H9 (cell line): Measurements from ENCODE around the gene OTUB1. TPM values are rescaled to one million over a fixed set of nuclear protein-coding genes. Genes with fewer than 3 reads are reported as not detected.
A peak's percentile ranks its signal among the peaks of the same experiment; 100 is the strongest.

Source experiments
- DNase-seq: peaks from one replicate; pipeline ENCODE4 v3.0.0-alpha.2; 2017
- H2AFZ ChIP-seq: one replicate; pipeline ENCODE4 v1.6.1; 2013; ENCODE audit warnings: mild to moderate bottlenecking, low read length, control low read depth, moderate library complexity
- H2AK5ac ChIP-seq: 2 replicates; pipeline ENCODE4 v1.6.1; 2013; ENCODE audit warnings: low read length, control low read depth, mixed read lengths; ENCODE audit not compliant: insufficient read length
- H2BK120ac ChIP-seq: one replicate; pipeline ENCODE4 v1.6.1; 2013; ENCODE audit warnings: low read depth, mild to moderate bottlenecking, low read length, control low read depth, inconsistent platforms; ENCODE audit not compliant: poor library complexity, severe bottlenecking
- H2BK12ac ChIP-seq: 2 replicates; pipeline ENCODE4 v1.6.1; 2013; ENCODE audit warnings: low read length, control low read depth, mixed read lengths, low read depth; ENCODE audit not compliant: insufficient read length
- H2BK15ac ChIP-seq: 2 replicates; pipeline ENCODE4 v1.6.1; 2013; ENCODE audit warnings: low read depth, low read length, control low read depth
- H2BK20ac ChIP-seq: one replicate; pipeline ENCODE4 v1.6.1; 2013; ENCODE audit warnings: low read depth, mild to moderate bottlenecking, low read length, control low read depth, inconsistent platforms; ENCODE audit not compliant: poor library complexity, severe bottlenecking
- H2BK5ac ChIP-seq: 2 replicates; pipeline ENCODE4 v1.6.1; 2013; ENCODE audit warnings: low read length, control low read depth, mixed read lengths; ENCODE audit not compliant: insufficient read length
- H3K14ac ChIP-seq: 2 replicates; pipeline ENCODE4 v1.6.1; 2013; ENCODE audit warnings: low read length, control low read depth; ENCODE audit not compliant: insufficient read depth
- H3K18ac ChIP-seq: 2 replicates; pipeline ENCODE4 v1.6.1; 2013; ENCODE audit warnings: low read depth, mild to moderate bottlenecking, mixed read lengths, low read length, control low read depth; ENCODE audit not compliant: insufficient read length
- H3K23ac ChIP-seq: 2 replicates; pipeline ENCODE4 v1.6.1; 2013; ENCODE audit warnings: low read length, control low read depth, mixed read lengths, low read depth; ENCODE audit not compliant: insufficient read length
- H3K23me2 ChIP-seq: 2 replicates; pipeline ENCODE4 v1.6.1; 2013; ENCODE audit warnings: low read depth, mild to moderate bottlenecking, mixed read lengths, low read length, control low read depth; ENCODE audit not compliant: insufficient read length, poor library complexity, severe bottlenecking
- H3K27ac ChIP-seq: 2 replicates; pipeline ENCODE4 v1.5.1; 2013; ENCODE audit warnings: low read length, control low read depth, mixed read lengths, low read depth; ENCODE audit not compliant: insufficient read length
- H3K27me3 ChIP-seq: 2 replicates; pipeline ENCODE4 v1.6.1; 2013; ENCODE audit warnings: low read length, control low read depth, inconsistent platforms; ENCODE audit not compliant: insufficient read depth
- H3K4ac ChIP-seq: 2 replicates; pipeline ENCODE4 v1.6.1; 2013; ENCODE audit warnings: low read depth, mild to moderate bottlenecking, control low read depth, inconsistent platforms, low read length, moderate library complexity
- H3K4me1 ChIP-seq: 2 replicates; pipeline ENCODE4 v1.6.1; 2013; ENCODE audit warnings: low read length, control low read depth, inconsistent platforms; ENCODE audit not compliant: insufficient read depth
- H3K4me2 ChIP-seq: 2 replicates; pipeline ENCODE4 v1.6.1; 2013; ENCODE audit warnings: low read length, control low read depth, mixed read lengths; ENCODE audit not compliant: insufficient read length, insufficient read depth
- H3K56ac ChIP-seq: 2 replicates; pipeline ENCODE4 v1.6.1; 2013; ENCODE audit warnings: low read depth, mild to moderate bottlenecking, mixed read lengths, low read length, control low read depth; ENCODE audit not compliant: insufficient read length
- H3K79me1 ChIP-seq: 2 replicates; pipeline ENCODE4 v1.6.1; 2013; ENCODE audit warnings: low read depth, mild to moderate bottlenecking, moderate library complexity, low read length, control low read depth, inconsistent platforms; ENCODE audit not compliant: insufficient read depth, poor library complexity, severe bottlenecking
- H3K79me2 ChIP-seq: 2 replicates; pipeline ENCODE4 v1.6.1; 2013; ENCODE audit warnings: low read length, control low read depth, inconsistent platforms; ENCODE audit not compliant: insufficient read depth
- H3K9ac ChIP-seq: 2 replicates; pipeline ENCODE4 v1.6.1; 2013; ENCODE audit warnings: low read length, control low read depth, mixed read lengths; ENCODE audit not compliant: insufficient read length; ENCODE audit errors: extremely low read depth
- H3K9me3 ChIP-seq: one replicate; pipeline ENCODE4 v1.6.1; 2013; ENCODE audit warnings: low read depth, low read length, inconsistent platforms; ENCODE audit not compliant: control insufficient read depth
- H3T11ph ChIP-seq: one replicate; pipeline ENCODE4 v1.6.1; 2013; ENCODE audit warnings: mild to moderate bottlenecking, low read length, control low read depth, inconsistent platforms
- H4K20me1 ChIP-seq: one replicate; pipeline ENCODE4 v1.6.1; 2013; ENCODE audit not compliant: control insufficient read depth, insufficient read length, insufficient read depth
- H4K5ac ChIP-seq: 2 replicates; pipeline ENCODE4 v1.6.1; 2013; ENCODE audit warnings: low read depth, mild to moderate bottlenecking, mixed read lengths, low read length, control low read depth; ENCODE audit not compliant: insufficient read length
- H4K8ac ChIP-seq: replicated peaks from 2 replicates; pipeline ENCODE4 v1.6.1; 2013; ENCODE audit warnings: low read length, control low read depth, mixed read lengths, low read depth; ENCODE audit not compliant: insufficient read length
- H4K91ac ChIP-seq: 2 replicates; pipeline ENCODE4 v1.6.1; 2013; ENCODE audit warnings: low read depth, mild to moderate bottlenecking, moderate library complexity, mixed read lengths, low read length, control low read depth; ENCODE audit not compliant: insufficient read length
- H3K27ac Mint-ChIP-seq, 3 experiments: 2 replicates in 2 of 3; 3 replicates in 1 of 3; pipeline ENCODE4 v1.8.0; 2020 to 2021; ENCODE audit warnings: mixed read lengths in 3 of 3, mild to moderate bottlenecking in 1 of 3, moderate library complexity in 1 of 3
- H3K27me3 Mint-ChIP-seq: 2 replicates; pipeline ENCODE4 v1.8.0; 2021; ENCODE audit warnings: low read depth, mild to moderate bottlenecking, moderate library complexity, mixed read lengths
- H3K36me3 Mint-ChIP-seq, 3 experiments: 2 replicates in 2 of 3; 3 replicates in 1 of 3; pipeline ENCODE4 v1.8.0; 2020 to 2021; ENCODE audit warnings: low read depth in 3 of 3, mixed read lengths in 3 of 3; ENCODE audit not compliant: insufficient read depth in 1 of 3
- H3K4me1 Mint-ChIP-seq, 2 experiments: 2 replicates each; pipeline ENCODE4 v1.8.0; 2020; ENCODE audit warnings: mixed read lengths in 2 of 2
- H3K4me3 Mint-ChIP-seq, 2 experiments: 2 replicates in 1 of 2; 3 replicates in 1 of 2; pipeline ENCODE4 v1.8.0; 2020 to 2021; ENCODE audit warnings: mild to moderate bottlenecking in 2 of 2, mixed read lengths in 2 of 2, moderate library complexity in 1 of 2
- H3K9me3 Mint-ChIP-seq, 2 experiments: 2 replicates in 1 of 2; 3 replicates in 1 of 2; pipeline ENCODE4 v1.8.0; 2020; ENCODE audit warnings: mild to moderate bottlenecking in 2 of 2, mixed read lengths in 2 of 2, moderate library complexity in 1 of 2
- WGBS: extraction: QIAGEN DNeasy Blood & Tissue Kit; methylation state at CpG from one replicate; pipeline ENCODE4 v1.1.7; 2013; ENCODE audit warnings: missing lambda C conversion rate, low lambda C conversion rate, mixed read lengths; ENCODE audit not compliant: insufficient read length; ENCODE audit errors: extremely low coverage; 5-methylcytosine and 5-hydroxymethylcytosine counted together
- total RNA-seq: library from RNA; stranded (reverse); gene quantifications from 2 replicates; pipeline ENCODE4 v1.2.1, GENCODE V29; 2021
- TF ChIP-seq, protein P1 (sequence below): fragments of 200-600 bp; sonication (generic); conservative IDR thresholded peaks from 3 replicates; pipeline ENCODE4 v1.8.0; 2021; ENCODE audit warnings: antibody characterized with exemption, mild to moderate bottlenecking

Gene OTUB1
- total RNA-seq, 1 experiment from 2014 or later, result 114 TPM

DNA sequence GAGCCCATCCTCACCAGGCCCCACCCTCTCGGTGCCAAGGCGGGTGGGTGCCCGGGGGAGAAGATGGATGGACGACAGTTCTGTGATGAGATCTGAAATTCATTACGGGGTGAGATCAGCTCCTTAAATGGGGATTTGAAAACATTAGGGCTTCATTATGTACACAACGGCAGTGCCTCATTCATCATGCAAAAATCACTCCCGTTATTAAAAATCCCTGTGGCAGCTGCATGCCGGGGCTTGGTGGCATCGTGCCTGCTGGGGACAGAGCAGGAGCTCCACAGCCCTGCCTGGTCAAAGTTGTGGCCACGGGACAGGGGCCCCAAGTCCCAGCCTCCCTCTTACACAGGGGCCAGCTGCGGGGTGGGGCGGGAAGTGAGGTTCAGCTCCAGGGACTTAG lies 20.2 kb downstream of the OTUB1 start:
- no peak overlapping the region for H2BK15ac ChIP-seq
- H3K9me3 ChIP-seq, result no peaks in the 10 kb centered on the region
- peak overlapping the region in 1 of 2 experiments; percentile 79; a peak in 2 of 5 replicates for H3K4me3 Mint-ChIP-seq
- H3K14ac ChIP-seq, result no peak overlapping the region
- TF ChIP-seq, protein P1, sequence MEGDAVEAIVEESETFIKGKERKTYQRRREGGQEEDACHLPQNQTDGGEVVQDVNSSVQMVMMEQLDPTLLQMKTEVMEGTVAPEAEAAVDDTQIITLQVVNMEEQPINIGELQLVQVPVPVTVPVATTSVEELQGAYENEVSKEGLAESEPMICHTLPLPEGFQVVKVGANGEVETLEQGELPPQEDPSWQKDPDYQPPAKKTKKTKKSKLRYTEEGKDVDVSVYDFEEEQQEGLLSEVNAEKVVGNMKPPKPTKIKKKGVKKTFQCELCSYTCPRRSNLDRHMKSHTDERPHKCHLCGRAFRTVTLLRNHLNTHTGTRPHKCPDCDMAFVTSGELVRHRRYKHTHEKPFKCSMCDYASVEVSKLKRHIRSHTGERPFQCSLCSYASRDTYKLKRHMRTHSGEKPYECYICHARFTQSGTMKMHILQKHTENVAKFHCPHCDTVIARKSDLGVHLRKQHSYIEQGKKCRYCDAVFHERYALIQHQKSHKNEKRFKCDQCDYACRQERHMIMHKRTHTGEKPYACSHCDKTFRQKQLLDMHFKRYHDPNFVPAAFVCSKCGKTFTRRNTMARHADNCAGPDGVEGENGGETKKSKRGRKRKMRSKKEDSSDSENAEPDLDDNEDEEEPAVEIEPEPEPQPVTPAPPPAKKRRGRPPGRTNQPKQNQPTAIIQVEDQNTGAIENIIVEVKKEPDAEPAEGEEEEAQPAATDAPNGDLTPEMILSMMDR, result no peak
- no CpG with 5 or more reads among the region's 12 CpGs for WGBS
- H4K91ac ChIP-seq, result no peak overlapping the region
- peaks cover 9 to 14% of the 10 kb centered on the region in 2 experiments; a peak in 2 of 5 replicates for H3K9me3 Mint-ChIP-seq
- H3K27ac Mint-ChIP-seq, result no peak overlapping the region
- H3K27me3 Mint-ChIP-seq, result peaks cover 94% of the 10 kb centered on the region
- H3K23ac ChIP-seq, result no peak overlapping the region
- H3K4ac ChIP-seq, result no peak overlapping the region
- peaks cover 30% of the 10 kb centered on the region; the same call in 1 of the 2 replicates for H3K27me3 ChIP-seq
- H2BK5ac ChIP-seq, result no peak overlapping the region
- H2AFZ ChIP-seq, result no peak overlapping the region
- no peaks in the 10 kb centered on the region for H4K20me1 ChIP-seq
- H3K56ac ChIP-seq, result no peak overlapping the region
- no peak overlapping the region for H4K8ac ChIP-seq
- no peak for DNase-seq
- no peak overlapping the region for H3K9ac ChIP-seq
- H3K36me3 Mint-ChIP-seq, result peaks cover 2 to 10% (median 4%) of the 10 kb centered on the region in 3 experiments; a peak in 5 of 7 replicates
- H3K79me2 ChIP-seq, result no peaks in the 10 kb centered on the region
- H3T11ph ChIP-seq, result no peak overlapping the region
- H2BK12ac ChIP-seq, result no peak overlapping the region
- peaks cover 11% of the 10 kb centered on the region for H3K23me2 ChIP-seq
- H4K5ac ChIP-seq, result no peak overlapping the region
- no peak overlapping the region for H3K18ac ChIP-seq
- H3K4me2 ChIP-seq, result no peak overlapping the region
- H3K79me1 ChIP-seq, result no peaks in the 10 kb centered on the region
- no peak overlapping the region for H2AK5ac ChIP-seq
- peaks cover 14 to 24% of the 10 kb centered on the region in 2 experiments for H3K4me1 Mint-ChIP-seq
- H3K4me1 ChIP-seq, result no peaks in the 10 kb centered on the region
- no peak overlapping the region for H3K27ac ChIP-seq
- H2BK20ac ChIP-seq, result no peak overlapping the region
- H2BK120ac ChIP-seq, result no peak overlapping the region
